ENCODE measurements around the gene PDGFC.

- TF ChIP-seq POLR2AphosphoS5 (IDR thresholded peaks at IDR 0.05) (no peak), EP300 (IDR thresholded peaks at IDR 0.05) (no peak), POLR2A (IDR thresholded peaks at IDR 0.05) (no peak)
- TF ChIP-seq, protein P1, sequence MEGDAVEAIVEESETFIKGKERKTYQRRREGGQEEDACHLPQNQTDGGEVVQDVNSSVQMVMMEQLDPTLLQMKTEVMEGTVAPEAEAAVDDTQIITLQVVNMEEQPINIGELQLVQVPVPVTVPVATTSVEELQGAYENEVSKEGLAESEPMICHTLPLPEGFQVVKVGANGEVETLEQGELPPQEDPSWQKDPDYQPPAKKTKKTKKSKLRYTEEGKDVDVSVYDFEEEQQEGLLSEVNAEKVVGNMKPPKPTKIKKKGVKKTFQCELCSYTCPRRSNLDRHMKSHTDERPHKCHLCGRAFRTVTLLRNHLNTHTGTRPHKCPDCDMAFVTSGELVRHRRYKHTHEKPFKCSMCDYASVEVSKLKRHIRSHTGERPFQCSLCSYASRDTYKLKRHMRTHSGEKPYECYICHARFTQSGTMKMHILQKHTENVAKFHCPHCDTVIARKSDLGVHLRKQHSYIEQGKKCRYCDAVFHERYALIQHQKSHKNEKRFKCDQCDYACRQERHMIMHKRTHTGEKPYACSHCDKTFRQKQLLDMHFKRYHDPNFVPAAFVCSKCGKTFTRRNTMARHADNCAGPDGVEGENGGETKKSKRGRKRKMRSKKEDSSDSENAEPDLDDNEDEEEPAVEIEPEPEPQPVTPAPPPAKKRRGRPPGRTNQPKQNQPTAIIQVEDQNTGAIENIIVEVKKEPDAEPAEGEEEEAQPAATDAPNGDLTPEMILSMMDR (IDR thresholded peaks at IDR 0.05): no peak
Measured at GRCh38 chr4:156906325-156906724, 65.3 kb downstream of the PDGFC start.
